Spleen (tissue), 7 donors: ENCODE data around the gene ITGB5.

Source experiments
- CTCF ChIP-seq, 11 experiments: fragments of 200-600 bp in 7 of 11; fragments of 450-650 bp in 4 of 11; sonication (generic) in 4 of 11; IDR thresholded peaks in 8 of 11; conservative IDR thresholded peaks in 3 of 11; 1 replicate in 7 of 11; 2 replicates in 4 of 11; pipeline versions ENCODE4 v1.4.0 to v1.8.0; 2016 to 2021; ENCODE audit warnings: antibody characterized with exemption in 11 of 11, inconsistent platforms in 4 of 11, mild to moderate bottlenecking in 1 of 11
- POLR2A ChIP-seq, 3 donors: fragments of 450-650 bp; IDR thresholded peaks; one replicate each; pipeline ENCODE4 v1.5.1; 2017; ENCODE audit warnings: antibody characterized with exemption in 3 of 3, mild to moderate bottlenecking in 1 of 3
- donor health status: DM: no; HTN: no; CAD: no; lungs with moderate emphysema.
- donor health status: DM: no; HTN: no; CAD: no.
- donor health status: DM: no; HTN: no; CAD: no.

GRCh38 chr3:124788254-124788745, 98.9 kb downstream of the ITGB5 start:
- TF ChIP-seq POLR2A (IDR thresholded peaks at IDR 0.05) (no peak), CTCF (IDR thresholded peaks at IDR 0.05 in 8 of 11, conservative IDR thresholded peaks at IDR 0.05 in 3 of 11) (no peak)
